HG02571 (cell line): ENCODE measurements around the gene PBX1.
"Not testable (repeated sequence)": the region's sequence is repeated elsewhere in the genome, so short reads cannot be mapped to it uniquely, and the experiment has no call there.

Experiments
- ATAC-seq: cut with Tn5 transposase; IDR thresholded peaks from one replicate; pipeline ENCODE4 v1.9.1; 2021; ENCODE audit warnings: mild to moderate bottlenecking, moderate library complexity; ENCODE audit not compliant: unreplicated experiment

PBX1 gene

DNA sequence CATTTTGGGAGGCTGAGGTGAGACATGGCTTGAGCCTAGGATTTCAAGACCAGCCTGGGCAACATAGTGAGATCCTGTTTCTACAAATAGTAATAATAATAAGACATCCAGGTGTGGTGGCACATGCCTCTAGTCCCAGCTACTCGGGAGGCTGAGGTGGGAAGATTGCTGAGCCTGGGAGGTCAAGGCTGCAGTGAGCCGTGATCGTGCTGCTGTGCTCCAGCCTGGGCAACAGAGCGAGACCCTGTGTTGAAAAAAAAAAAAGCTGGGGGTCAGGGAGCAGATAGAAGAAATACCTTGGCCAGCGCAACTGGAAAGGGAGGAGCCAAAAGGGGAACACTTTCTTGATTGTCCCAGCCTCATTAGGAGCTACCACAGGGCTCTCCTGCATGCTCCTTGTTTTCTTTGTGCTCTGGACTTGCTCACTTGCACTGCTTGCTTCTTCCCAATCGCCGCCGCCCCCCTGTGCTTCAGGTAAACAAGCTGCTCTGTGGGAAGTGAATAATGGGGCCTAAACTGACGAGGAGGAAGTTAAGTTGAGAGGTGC, 31.1 kb downstream of the PBX1 start:
- no peak for ATAC-seq

DNA sequence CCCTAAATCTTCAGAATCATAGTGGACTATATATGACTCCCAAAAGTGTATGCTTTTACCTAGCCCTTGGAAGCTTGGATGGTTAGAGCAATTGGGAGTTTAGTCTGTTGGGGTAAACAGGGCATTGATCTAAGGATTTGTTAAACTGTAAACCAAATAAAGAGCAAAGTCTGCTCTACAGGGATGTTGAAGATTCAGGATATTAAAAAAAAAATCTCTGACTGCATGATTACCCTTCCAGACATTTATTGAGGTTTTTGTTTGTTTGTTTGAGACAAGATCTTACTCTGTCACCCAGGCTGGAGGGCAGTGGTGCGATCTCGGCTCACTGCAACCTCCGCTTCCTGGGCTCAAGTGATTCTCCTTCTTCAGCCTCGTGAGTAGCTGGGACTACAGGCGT, 31.6 kb downstream of the PBX1 start:
- no peak for ATAC-seq

DNA sequence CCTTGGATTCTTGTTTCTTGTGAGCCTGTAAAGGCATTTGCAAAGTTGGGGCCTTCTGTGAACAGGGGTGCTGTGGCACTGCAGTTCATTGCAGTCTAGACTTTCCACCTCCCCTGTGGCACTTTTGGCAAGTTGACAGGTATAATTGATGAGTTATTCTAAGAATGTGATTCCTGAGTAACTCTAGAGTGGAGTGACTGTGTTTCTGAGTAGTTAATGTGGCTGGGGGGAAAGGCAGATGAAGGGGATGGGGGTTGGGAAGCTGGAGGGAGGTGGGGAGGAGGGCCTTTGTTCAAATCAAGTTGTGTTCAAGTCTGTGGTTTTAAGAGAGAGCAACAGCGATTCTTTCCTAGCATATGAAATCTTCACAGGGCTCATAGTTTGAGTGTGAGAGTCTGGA, 32.9 kb downstream of the PBX1 start:
- ATAC-seq, result no peak

DNA sequence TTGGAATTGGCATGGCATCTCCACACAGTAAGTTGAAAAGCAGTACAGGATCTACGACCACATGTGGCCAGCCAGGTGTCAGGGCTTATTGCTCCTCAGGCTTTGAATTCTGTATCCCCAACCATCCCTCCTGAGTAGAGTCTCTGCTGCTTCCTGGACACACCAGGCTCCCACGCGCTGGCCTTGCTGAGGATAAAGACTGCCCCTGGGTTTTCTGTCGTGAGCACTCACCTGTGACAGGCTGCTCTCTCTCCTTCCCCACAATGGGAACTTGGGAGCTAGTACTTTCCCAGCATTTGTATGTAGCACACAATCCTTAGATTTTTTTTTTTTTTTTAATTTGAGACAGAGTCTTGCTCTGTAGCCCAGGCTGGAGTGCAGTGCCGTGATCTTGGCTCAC, 33.6 kb downstream of the PBX1 start:
- ATAC-seq, result no peak

DNA sequence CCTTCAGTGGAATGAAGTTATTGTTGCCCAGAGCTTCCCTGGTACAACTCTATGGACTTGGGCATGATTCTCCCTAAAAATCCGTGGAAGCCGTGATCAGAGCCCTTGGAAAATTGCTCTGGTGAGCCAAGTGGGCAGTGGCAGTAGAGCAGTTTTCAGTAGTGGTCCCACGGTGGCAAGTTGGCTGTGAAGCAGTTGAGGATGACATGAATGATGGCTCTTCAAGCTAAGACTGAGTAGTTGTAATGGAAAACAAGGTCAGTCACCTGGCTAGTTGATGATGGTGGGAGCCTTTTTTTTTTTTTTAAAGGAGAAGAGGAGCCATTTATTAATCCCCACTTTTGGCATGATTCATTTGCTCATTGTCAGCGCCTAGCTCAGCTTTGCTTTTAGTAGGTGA, 36.2 kb downstream of the PBX1 start:
- no peak for ATAC-seq

DNA sequence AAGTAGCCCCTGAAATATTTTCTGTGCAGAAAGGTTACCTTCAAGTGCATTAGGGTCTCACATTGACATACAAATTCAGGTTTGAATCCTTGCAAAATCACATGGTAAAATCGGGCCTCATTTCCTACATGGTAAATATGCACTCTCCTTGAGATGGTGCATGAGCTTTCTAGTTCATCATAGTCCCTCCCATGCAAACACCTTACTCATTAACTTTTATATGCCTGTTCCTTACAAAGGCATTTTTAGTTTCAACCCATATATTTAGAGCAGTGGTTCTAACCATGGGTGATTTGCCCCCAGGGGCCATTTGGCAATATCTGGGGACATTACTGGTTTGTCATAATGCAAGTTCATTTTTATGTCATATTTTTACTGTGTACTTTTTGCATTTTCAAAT, 37.2 kb downstream of the PBX1 start:
- no peak for ATAC-seq

DNA sequence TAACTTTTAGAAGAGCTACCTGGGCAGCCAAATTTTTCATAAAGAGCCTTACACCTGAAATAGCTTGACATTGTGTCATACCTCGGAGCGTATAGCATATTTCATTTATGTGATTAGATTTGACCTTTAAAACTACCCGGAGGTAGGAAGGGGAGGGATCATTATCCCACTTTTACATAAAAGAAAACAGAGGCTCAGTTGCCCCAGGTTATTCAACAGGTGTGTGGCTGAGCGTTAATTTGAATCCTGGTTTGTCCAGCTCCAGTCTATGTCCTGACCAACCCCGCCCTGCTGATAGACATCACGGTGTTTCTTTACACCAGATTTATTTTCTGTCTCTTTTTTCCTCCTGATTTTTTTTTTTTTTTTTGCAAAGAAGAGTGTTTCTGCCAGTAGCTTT, 39.7 kb downstream of the PBX1 start:
- no peak for ATAC-seq

DNA sequence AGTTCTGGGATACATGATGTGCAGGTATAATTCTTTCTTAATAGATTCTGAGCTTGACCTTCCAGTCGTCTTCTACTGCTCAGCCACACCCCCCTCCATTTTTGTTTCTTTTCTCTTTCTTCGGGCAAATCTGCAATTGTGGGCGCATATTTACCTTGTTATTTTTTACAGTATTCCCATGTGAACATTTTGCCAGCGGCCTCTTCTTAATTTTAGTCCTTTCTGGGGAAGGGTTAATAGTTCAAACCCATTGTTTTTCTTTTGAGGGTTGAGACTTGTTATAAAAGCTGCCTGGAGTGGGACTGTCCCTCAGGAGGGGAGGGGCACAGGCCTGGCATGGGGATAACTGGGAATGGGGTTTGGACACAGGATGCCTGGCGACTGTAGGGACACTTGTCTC, 40.3 kb downstream of the PBX1 start:
- no peak for ATAC-seq

DNA sequence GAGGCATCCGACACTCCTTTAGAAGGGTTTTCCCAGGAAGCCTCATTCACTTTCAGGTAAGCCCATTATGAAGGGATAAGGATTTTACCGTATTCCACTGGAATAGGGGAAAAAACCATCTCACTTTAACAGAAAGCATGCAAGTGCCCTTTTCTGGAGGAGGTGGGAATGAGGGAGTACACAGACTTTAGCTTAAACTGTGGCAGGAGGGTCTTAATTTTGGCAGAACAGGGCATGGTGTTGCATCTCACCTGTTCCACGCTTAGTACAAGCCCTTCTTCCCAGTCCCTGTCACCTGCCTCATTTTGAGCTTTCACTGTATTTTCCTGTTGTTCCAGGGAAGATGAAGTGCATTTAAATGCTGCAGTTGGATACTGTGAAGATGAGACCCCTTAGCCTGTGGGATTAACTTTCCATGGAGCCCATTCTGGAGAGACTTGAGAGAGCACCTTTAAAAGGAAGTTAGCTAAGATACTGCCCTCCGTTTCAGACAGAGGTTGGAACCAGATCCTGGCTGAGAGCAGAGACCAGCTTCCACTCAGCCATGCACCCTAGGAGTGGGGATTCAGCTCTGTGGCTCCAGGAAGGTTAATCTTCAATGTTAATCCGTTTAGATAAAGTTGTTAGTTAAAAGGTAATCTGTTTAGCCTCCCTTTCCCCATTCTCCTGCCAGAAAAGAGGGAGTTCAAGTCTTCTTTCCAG, 42.6 kb downstream of the PBX1 start:
- no peak for ATAC-seq

DNA sequence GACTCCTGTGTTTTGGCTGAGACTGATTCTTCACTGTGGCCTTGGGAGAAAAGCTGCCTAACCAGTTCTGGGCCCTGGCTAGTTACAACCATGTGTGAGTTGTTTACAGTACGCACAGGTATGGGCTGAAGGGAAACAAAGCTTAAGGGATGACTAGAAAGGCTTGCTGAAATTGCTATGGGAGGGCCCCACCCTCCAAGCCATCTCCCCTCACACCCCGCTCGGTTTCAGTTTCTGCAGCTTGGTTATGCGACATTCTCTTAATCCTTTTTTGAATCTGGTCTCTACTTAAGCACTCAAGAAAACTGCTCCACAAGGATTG, 43.1 kb downstream of the PBX1 start:
- ATAC-seq, result no peak

DNA sequence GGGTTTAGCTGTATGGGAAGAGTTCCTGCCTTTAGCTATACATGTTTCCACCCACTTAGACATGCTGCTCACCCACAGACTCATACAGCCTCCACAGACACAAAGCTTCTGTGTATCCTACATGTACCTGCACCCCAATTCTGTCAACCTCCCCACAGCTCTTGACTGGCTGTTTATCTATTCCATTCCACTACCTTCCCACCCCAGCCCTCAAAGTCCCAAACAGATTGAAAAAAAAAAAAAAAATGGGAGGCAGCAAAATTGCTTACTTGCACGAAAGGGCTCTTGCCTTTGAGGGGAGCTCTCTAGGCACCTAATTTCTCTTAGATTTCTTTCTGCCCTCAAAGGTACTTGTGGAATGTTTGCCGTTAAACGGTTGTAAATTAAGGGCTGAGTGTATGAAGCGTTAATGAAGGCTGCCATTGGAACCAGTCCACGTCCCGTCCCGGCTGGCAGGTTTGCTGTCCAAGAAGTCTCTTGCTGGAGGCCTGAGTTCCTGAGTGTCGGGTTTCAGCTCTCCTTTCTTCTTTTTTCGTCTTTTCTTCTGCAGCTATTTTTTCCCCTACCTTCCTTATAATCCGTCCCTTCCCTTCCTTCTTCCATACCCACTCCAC, 43.6 kb downstream of the PBX1 start:
- no peak for ATAC-seq

DNA sequence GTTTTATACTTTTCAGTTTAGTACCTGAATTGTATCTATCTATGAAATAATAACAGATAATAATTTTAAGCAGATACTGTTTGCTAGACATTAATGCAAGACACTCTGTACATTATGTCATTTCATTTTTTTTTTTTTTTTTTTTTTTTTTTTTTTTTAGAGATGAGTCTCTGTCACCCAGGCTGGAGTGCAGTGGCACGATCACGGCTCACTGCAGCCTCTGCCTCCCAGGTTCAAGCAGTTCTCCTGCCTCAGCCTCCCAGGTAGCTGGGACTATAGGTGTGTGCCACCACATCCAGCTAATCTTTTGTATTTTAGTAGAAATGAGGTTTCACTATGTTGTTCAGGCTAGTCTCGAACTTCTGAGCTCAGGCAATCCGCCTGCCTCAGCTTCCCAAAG, 44.8 kb downstream of the PBX1 start:
- ATAC-seq, result not testable (repeated sequence)

DNA sequence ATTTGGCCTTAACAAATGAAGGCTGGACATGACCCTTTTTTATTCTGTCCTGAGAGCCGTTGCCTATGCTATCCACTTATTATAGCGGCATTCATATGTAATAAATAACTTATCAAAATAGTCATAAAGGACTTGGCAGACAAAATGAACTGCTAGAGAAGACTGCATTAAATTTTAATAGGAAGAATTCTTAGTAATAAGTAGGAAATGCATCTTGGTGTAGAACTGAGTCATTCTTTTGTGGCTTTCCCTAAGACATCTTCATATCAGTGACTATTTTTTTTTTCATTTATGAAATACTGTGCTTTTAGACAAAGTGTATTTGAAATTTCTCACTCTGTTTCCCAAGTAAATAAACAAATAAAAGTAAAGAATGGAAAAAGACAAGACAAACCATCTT, 45.6 kb downstream of the PBX1 start:
- no peak for ATAC-seq

DNA sequence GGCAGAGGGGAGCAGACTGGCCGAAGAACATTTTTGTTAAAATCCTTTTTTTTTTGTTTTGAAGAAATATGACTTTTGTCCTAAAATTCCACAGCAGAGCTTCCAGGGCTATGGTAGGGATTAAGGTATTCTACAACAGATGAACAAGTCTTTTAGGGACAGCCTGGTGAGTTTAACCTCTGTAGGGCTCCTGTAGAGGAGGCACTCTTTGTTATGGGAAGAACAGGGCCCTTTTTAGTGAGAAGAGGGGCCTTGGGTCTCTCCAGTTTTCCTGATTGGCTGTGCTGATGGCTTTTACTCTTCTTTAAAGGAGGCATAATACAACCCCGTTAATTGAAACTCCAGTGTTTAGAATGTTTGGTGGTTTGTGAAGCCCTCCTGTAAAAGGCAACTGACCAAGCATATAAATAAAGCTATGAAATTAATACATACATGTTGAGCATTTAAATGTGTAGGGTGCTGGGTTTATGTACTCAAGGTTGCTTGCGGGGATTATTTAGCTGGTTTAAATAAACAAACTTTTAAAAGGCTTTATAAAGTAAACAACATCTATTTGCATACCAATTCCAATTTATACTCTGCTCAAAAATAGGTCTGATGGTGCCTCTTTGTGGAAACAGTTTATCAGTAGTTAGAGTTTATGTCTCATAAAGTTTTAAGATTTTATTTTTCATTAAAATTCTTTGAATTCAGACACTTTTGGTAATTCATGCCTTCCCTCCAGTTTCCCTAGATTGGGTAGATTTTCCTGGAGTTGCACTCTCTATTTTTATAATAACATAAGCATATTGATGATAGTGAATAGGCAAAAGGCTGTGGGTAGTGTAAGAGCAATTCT, 46.5 kb downstream of the PBX1 start:
- no peak for ATAC-seq

DNA sequence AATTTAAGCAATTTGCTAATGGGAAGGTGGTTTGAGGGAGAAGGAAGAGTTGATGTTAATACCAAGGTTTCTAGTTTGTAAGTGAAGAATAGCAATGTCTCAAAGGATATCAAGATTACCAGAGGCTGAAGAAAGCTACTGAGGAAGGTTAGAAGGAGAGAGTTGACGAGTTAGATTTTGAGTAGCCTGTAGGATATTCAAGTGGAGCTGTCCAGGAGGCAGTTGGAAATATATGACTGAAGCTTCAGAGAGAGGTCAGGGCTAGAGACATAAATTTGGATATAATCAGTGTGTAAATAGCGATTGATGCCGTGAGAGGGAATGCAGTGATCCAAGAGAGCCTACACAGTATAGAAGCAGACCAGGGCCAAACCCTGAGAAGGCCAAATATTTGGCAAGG, 48.4 kb downstream of the PBX1 start:
- ATAC-seq, result no peak

DNA sequence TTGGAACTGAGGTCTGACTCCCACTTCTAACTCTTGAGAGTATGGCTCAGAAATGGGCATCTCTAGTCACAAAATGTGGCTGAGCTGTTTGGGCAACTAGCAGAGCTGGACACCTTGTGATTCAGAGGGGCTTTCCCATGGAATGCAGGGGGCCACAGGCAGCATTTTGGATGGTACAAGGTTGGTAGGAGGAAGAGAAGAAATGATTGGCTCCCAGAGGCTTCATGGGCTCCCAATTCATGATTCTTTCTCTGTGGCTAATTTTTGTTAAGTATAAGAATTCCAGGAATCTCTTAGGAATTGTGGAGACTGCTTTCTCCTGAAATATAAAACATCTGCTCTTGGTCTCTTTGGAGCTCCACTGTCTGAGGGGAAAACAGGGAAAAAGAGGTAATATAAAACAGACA, 49.7 kb downstream of the PBX1 start:
- no peak for ATAC-seq

DNA sequence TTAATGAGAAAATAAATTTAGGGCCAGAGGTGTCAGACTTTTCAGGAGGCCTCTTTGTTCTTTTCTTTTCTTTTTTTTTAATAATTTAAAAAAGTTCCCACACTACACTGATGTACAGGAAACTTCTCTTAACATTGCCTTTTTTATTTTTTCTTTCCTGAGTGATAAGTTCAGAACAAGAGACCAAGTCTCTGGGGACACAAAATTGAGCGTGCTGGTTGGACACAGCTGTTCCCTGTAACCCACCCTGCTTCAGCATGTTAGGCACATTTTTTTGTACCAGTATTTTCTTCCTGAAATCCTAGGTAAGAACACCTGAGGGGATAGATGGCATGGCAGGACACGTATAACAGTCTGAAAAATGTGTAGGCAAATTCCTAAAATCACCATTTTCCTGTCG, 50.1 kb downstream of the PBX1 start:
- no peak for ATAC-seq

DNA sequence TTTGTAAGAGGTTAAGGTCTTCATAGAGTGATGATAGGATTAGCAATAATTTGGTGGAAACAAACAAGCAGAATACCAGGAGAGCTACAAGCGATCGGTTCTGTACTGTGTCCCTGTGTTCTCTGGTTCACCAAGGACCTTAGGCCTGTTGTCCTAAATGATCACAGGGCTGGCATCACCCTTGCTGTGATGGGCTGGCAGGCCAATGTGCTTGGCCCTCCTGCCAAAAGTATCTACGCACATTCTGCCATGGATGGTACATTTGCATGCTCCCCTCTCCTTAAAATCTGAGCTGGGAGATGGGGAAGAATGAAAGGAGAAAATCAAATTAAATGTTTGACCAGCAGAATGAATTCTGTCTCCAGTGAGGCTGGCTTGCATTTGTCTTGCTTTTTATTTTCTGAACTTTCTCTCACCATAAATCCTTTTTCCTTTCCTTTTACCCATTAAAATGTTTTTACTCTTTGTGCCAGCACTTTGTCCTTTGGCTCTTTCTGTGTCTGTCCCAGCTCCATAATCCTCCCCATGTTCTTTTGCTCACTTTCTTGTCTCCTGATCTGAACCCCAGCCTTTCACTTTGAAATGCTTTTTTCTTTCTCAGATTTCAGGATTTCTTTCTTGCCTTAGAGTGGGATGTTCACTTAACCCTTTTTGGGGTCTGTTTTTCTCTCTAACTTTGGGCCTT, 51.7 kb downstream of the PBX1 start:
- ATAC-seq, result no peak

DNA sequence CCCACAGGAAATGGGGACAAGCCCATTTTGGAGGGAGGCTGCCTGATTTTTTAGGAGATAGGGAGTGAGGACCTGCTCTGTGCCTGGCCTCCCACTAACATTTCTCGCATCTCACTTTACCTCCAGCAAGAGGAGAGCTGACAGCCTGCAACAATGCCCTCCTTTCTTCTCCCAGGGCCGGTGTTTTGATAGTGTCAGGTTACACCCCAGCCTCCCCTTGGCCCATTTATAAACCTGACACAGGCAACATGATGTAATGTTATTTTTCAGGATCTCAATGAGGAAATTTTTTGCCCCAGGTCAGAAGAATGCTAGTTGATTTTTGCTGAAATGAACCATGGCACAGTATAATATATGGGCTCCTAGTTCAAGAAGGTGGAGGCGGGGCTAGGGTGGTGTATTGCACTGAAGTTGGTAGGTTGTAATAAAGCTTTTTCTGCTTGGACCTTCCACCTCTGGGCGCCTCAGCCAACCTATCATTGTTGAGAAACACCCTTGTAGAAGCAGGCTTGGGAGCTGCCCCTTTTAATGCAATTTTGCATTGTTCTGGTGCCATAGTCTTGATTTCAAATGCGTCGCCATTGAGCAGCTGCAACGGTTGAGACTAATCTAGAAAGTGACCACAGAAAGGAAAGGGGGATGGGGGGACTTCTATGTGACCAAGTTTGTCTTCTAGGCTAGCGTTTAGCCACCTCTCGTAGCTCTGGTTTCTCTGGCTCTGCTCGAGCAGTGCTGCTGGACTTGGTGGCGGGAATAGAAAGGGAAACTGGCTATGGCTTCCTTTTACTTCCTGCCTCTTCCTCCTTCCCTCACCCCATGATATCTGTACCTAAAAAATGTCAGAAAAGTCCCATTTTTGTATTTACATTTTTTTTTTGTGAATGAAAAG, 53.0 kb downstream of the PBX1 start:
- ATAC-seq, result no peak

DNA sequence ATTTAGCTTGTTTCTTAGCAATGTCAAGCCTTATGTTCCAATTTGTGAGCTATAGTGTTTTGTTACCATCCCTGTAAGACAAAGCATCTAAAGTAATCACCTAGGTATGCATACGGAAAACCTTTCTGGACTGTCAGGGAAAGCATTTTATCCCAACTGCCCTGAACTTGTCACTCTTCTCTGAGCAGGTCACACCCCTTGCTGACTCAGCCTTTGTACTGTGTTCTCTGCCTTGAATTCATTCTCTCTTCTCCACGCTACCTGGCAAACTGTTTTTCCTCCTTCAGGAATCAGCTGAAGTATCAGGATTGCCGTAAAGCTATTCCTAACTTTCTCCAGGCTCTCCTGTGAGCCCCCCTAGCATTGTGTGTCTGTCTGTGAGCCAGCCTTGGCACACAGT, 54.2 kb downstream of the PBX1 start:
- no peak for ATAC-seq
